DOHH2 (cell line): ENCODE results near the gene APOO.

Experiments used
- H3F3A ChIP-seq: fragments of 200-600 bp; sonication (generic), shearing (Covaris generic); 2 replicates; pipeline ENCODE4 v1.6.0; 2016; ENCODE audit warnings: antibody characterized with exemption, mild to moderate bottlenecking; ENCODE audit not compliant: control insufficient read depth, insufficient read depth
- H3K27ac ChIP-seq: fragments of 200-600 bp; sonication (generic); 2 replicates; pipeline ENCODE4 v1.5.1; 2014; ENCODE audit warnings: low read depth, mild to moderate bottlenecking, low read length, moderate library complexity
- H3K27me3 ChIP-seq: fragments of 200-600 bp; sonication (generic); 2 replicates; pipeline ENCODE4 v1.6.1; 2014; ENCODE audit warnings: mild to moderate bottlenecking, low read length, mixed read lengths; ENCODE audit not compliant: control insufficient read depth
- H3K36me3 ChIP-seq: fragments of 200-600 bp; sonication (generic); 2 replicates; pipeline ENCODE4 v1.6.1; 2014; ENCODE audit warnings: mild to moderate bottlenecking, low read length, moderate library complexity, mixed read lengths; ENCODE audit not compliant: control insufficient read depth
- H3K4me1 ChIP-seq: fragments of 200-600 bp; sonication (generic); 2 replicates; pipeline ENCODE4 v1.6.1; 2014; ENCODE audit warnings: mild to moderate bottlenecking, low read length, mixed read lengths; ENCODE audit not compliant: control insufficient read depth
- H3K4me2 ChIP-seq: fragments of 200-600 bp; sonication (generic); 2 replicates; pipeline ENCODE4 v1.6.0; 2014; ENCODE audit warnings: mild to moderate bottlenecking, low read length, moderate library complexity
- H3K4me3 ChIP-seq: fragments of 200-600 bp; sonication (generic); 2 replicates; pipeline ENCODE4 v1.5.1; 2014; ENCODE audit warnings: mild to moderate bottlenecking, low read length, mixed read lengths
- H3K79me2 ChIP-seq: fragments of 200-600 bp; sonication (generic); 2 replicates; pipeline ENCODE4 v1.6.1; 2014; ENCODE audit warnings: mild to moderate bottlenecking, low read length, mixed read lengths; ENCODE audit not compliant: control insufficient read depth
- H3K9me2 ChIP-seq: fragments of 200-600 bp; sonication (generic); replicated peaks from 2 replicates; pipeline ENCODE4 v1.6.1; 2014; ENCODE audit warnings: mild to moderate bottlenecking, low read length, mixed read lengths; ENCODE audit not compliant: control insufficient read depth
- H3K9me3 ChIP-seq: fragments of 200-600 bp; sonication (generic); 2 replicates; pipeline ENCODE4 v1.6.1; 2014; ENCODE audit warnings: antibody characterized with exemption, low read length, mixed read lengths; ENCODE audit not compliant: control insufficient read depth, insufficient read depth
- H4K20me1 ChIP-seq: fragments of 200-600 bp; sonication (generic); 2 replicates; pipeline ENCODE4 v1.6.0; 2014; ENCODE audit warnings: low read depth, mild to moderate bottlenecking, antibody characterized with exemption, low read length, moderate library complexity; ENCODE audit not compliant: control insufficient read depth, insufficient read depth
- EZH2phosphoT487 ChIP-seq: fragments of 200-600 bp; sonication (generic); IDR thresholded peaks from 2 replicates; pipeline ENCODE4 v1.6.1; 2017; ENCODE audit warnings: borderline replicate concordance, mild to moderate bottlenecking, antibody characterized with exemption, low read length, moderate library complexity, mixed read lengths
- TF ChIP-seq, protein P1 (sequence below): fragments of 200-600 bp; sonication (generic); IDR thresholded peaks from one replicate; pipeline ENCODE4 v1.5.1; 2014; ENCODE audit warnings: antibody characterized with exemption, mild to moderate bottlenecking, low read depth, low read length; ENCODE audit not compliant: poor library complexity, severe bottlenecking

Gene APOO

DNA sequence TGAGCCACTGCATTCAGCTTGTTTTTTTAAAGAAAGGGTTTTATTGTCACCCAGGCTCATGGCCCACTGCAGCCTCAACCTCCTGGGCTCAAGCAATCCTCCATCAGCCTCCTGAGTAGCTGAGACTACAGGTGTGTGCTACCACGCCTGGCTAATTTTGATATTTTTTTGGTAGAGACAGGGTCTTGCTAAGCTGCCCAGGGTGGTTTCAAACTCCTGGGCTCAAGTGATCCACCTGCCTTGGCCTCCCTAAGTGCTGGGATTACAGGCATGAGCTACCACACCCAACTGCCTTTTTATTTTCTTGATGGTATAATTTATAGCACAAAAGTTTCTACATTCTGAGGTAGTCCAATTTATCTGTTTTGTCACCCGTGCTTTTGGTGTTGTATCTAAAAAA is 85.9 kb downstream of the APOO start:
- Histone ChIP-seq H3K36me3 (no peaks in the 10 kb centered on the region), H3K9me3 (no peaks in the 10 kb centered on the region), H3K4me3 (no peak overlapping the region), H3K9me2 (no peaks in the 10 kb centered on the region), H3K79me2 (no peaks in the 10 kb centered on the region), H3K4me1 (peaks cover 11% of the 10 kb centered on the region), H4K20me1 (no peaks in the 10 kb centered on the region), H3K27me3 (no peaks in the 10 kb centered on the region), H3K27ac (no peak overlapping the region), H3F3A (no peaks in the 10 kb centered on the region), H3K4me2 (no peak overlapping the region)
- TF ChIP-seq, protein P1, sequence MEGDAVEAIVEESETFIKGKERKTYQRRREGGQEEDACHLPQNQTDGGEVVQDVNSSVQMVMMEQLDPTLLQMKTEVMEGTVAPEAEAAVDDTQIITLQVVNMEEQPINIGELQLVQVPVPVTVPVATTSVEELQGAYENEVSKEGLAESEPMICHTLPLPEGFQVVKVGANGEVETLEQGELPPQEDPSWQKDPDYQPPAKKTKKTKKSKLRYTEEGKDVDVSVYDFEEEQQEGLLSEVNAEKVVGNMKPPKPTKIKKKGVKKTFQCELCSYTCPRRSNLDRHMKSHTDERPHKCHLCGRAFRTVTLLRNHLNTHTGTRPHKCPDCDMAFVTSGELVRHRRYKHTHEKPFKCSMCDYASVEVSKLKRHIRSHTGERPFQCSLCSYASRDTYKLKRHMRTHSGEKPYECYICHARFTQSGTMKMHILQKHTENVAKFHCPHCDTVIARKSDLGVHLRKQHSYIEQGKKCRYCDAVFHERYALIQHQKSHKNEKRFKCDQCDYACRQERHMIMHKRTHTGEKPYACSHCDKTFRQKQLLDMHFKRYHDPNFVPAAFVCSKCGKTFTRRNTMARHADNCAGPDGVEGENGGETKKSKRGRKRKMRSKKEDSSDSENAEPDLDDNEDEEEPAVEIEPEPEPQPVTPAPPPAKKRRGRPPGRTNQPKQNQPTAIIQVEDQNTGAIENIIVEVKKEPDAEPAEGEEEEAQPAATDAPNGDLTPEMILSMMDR: no peak
- no peak for TF ChIP-seq EZH2phosphoT487

DNA sequence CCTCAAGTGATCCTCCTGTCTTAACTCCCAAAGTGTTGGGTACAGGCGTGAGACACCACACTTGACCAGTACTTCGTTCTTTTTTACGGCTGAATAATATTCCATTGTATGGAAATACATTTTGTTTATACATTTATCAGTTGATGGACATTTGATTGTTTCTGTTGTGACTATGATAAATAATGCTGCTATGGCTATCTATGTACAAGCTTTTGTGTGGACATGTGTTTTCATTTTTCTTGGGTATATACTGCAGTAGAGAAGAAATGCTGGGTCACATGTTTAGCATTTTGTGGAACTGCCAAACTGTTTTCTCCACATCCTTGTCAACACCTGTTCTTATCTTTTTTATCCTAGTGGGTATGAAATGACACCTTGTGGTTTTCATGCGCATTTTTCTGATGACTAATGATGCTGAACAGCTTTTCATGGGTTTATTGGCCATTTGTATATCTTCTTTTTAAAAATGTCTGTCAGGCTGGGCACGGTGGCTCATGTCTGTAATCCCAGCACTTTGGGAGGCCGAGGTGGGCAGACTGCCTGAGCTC is 87.4 kb downstream of the APOO start:
- H3K4me3 ChIP-seq: no peak overlapping the region
- H3K4me2 ChIP-seq: no peak overlapping the region
- H3K4me1 ChIP-seq: peaks cover 12% of the 10 kb centered on the region
- H3K79me2 ChIP-seq: no peaks in the 10 kb centered on the region
- no peaks in the 10 kb centered on the region for H3K9me3 ChIP-seq
- no peaks in the 10 kb centered on the region for H3K9me2 ChIP-seq
- H3F3A ChIP-seq: no peaks in the 10 kb centered on the region
- no peak overlapping the region for H3K27ac ChIP-seq
- TF ChIP-seq EZH2phosphoT487: no peak
- TF ChIP-seq, protein P1: no peak
- no peaks in the 10 kb centered on the region for H3K36me3 ChIP-seq
- H4K20me1 ChIP-seq: no peaks in the 10 kb centered on the region
- no peaks in the 10 kb centered on the region for H3K27me3 ChIP-seq

DNA sequence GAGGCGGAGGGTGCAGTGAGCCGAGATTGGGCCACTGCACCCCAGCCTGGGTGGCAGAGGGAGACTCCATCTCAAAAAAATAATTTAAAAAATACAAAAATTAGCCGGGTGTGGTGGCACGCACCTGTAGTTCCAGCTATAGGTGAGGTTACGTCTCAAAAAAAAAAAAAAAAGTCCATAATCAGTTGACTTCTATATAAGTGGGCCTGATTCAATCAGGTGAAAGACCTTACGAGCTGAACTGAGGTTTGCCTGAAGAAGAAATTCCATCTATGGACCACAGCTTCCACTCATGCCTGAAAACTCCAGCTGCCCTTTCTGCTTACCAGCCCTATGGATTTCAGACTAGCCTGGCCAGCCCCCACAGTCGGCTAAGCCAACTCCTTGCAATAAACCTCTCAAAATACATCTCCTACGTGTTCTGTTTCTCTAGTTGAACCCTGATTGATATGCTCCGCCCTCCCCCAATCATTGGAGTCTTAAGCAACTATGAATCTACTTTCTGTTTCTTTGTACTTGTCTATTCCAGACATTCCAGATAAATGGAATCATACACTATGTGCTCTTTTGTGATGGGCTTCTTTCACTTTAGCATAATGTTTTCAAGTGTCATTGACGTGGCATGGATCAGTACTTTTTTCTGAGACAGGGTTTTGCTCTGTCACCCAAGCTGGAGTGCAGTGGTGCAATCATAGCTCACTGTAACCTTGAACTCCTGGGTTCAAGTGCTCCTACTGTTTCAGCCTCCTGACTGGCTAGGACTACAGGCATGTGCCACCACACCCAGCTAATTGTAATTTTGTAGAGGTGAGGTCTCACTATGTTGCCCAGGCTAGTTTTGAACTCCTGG is 88.1 kb downstream of the APOO start:
- no peak overlapping the region for H3K4me3 ChIP-seq
- H3K79me2 ChIP-seq: no peaks in the 10 kb centered on the region
- no peak overlapping the region for H3K27ac ChIP-seq
- H3K9me3 ChIP-seq: no peaks in the 10 kb centered on the region
- H4K20me1 ChIP-seq: no peaks in the 10 kb centered on the region
- no peaks in the 10 kb centered on the region for H3K36me3 ChIP-seq
- no peaks in the 10 kb centered on the region for H3K9me2 ChIP-seq
- H3F3A ChIP-seq: no peaks in the 10 kb centered on the region
- peaks cover 12% of the 10 kb centered on the region for H3K4me1 ChIP-seq
- no peak for TF ChIP-seq EZH2phosphoT487
- TF ChIP-seq, protein P1: no peak
- no peak overlapping the region for H3K4me2 ChIP-seq
- H3K27me3 ChIP-seq: no peaks in the 10 kb centered on the region
